Caco-2 (cell line): ENCODE results near the gene ZFHX3. TPM values are rescaled to one million over a fixed set of nuclear protein-coding genes. Genes with fewer than 3 reads are reported as not detected.

Source experiments
- BruUV-seq: library from RNA; stranded (reverse); fragments of 400-500 nt; replicated peaks from 2 replicates; lab custom pipeline; 2021; lab: Mats Ljungman, UMichigan
- CTCF ChIA-PET: fragments of 300-600 bp; sonication (Branson Sonifier 250); formaldehyde crosslinking; loops from one replicate; lab custom pipeline; 2022; ENCODE audit warnings: antibody characterized with exemption; lab: Charles Lee
- POLR2A ChIA-PET: fragments of 300-600 bp; sonication (Branson Sonifier 250); formaldehyde crosslinking; loops from one replicate; lab custom pipeline; 2022; ENCODE audit warnings: antibody characterized with exemption; lab: Charles Lee
- DNase-seq, 2 experiments: peaks; one replicate each; pipeline versions ENCODE4 v3.0.0 to v3.0.0-alpha.2; 2020 to 2022
- H3K27me3 ChIP-seq: replicated peaks from 2 replicates; pipeline ENCODE4 v1.6.0; 2011; ENCODE audit warnings: low read length; ENCODE audit not compliant: control insufficient read depth, insufficient read depth
- H3K36me3 ChIP-seq: 2 replicates; pipeline ENCODE4 v1.5.1; 2011; ENCODE audit warnings: low read length; ENCODE audit not compliant: control insufficient read depth, insufficient read depth
- H3K4me1 ChIP-seq: fragments of 250-450 bp; sonication (Bioruptor Pico); 2 replicates; pipeline ENCODE4 v1.5.1; 2020; ENCODE audit warnings: mild to moderate bottlenecking
- H3K4me3 ChIP-seq: 2 replicates; pipeline ENCODE4 v1.5.1; 2011; ENCODE audit warnings: low read depth, mild to moderate bottlenecking, control low read depth, low read length
- H3K9me3 ChIP-seq: fragments of 250-450 bp; sonication (Bioruptor Pico); 2 replicates; pipeline ENCODE4 v1.5.1; 2020; ENCODE audit warnings: mild to moderate bottlenecking, moderate library complexity
- H3K27ac Mint-ChIP-seq: one replicate; pipeline ENCODE4 v1.8.0; 2022; ENCODE audit warnings: mixed read lengths; ENCODE audit not compliant: unreplicated experiment
- H3K27me3 Mint-ChIP-seq: one replicate; pipeline ENCODE4 v1.8.0; 2022; ENCODE audit warnings: mixed read lengths; ENCODE audit not compliant: insufficient read depth, unreplicated experiment
- H3K36me3 Mint-ChIP-seq: one replicate; pipeline ENCODE4 v1.8.0; 2022; ENCODE audit warnings: mild to moderate bottlenecking, mixed read lengths; ENCODE audit not compliant: insufficient read depth, unreplicated experiment
- H3K4me1 Mint-ChIP-seq: one replicate; pipeline ENCODE4 v1.8.0; 2022; ENCODE audit warnings: low read depth, mixed read lengths; ENCODE audit not compliant: unreplicated experiment
- H3K4me3 Mint-ChIP-seq: one replicate; pipeline ENCODE4 v1.8.0; 2022; ENCODE audit warnings: mild to moderate bottlenecking, moderate library complexity, mixed read lengths; ENCODE audit not compliant: unreplicated experiment
- H3K9me3 Mint-ChIP-seq: one replicate; pipeline ENCODE4 v1.8.0; 2022; ENCODE audit warnings: mixed read lengths; ENCODE audit not compliant: unreplicated experiment
- intact Hi-C: fragments of 100-400 bp; cut with micrococcal nuclease; formaldehyde crosslinking; loops from one replicate; pipeline ENCODE4 v1.10.0; 2022; ENCODE audit not compliant: unreplicated experiment
- total RNA-seq: library from RNA; stranded (reverse); gene quantifications from 2 replicates; pipeline ENCODE4 v1.2.3, GENCODE V29; 2022
- TF ChIP-seq, protein P1 (sequence below), 2 experiments: fragments of 200-600 bp in 1 of 2; IDR thresholded peaks; 1 replicate in 1 of 2; 2 replicates in 1 of 2; pipeline versions ENCODE4 v1.5.1 to v1.8.0; 2011 to 2022; ENCODE audit warnings: antibody characterized with exemption in 1 of 2, control low read depth in 1 of 2, inconsistent platforms in 1 of 2, low read depth in 1 of 2, low read length in 1 of 2, mild to moderate bottlenecking in 1 of 2, moderate library complexity in 1 of 2; ENCODE audit not compliant: insufficient read depth in 1 of 2, severe bottlenecking in 1 of 2, unreplicated experiment in 1 of 2

ZFHX3 gene
- total RNA-seq, 1 experiment from 2014 or later: 39.9 TPM

DNA sequence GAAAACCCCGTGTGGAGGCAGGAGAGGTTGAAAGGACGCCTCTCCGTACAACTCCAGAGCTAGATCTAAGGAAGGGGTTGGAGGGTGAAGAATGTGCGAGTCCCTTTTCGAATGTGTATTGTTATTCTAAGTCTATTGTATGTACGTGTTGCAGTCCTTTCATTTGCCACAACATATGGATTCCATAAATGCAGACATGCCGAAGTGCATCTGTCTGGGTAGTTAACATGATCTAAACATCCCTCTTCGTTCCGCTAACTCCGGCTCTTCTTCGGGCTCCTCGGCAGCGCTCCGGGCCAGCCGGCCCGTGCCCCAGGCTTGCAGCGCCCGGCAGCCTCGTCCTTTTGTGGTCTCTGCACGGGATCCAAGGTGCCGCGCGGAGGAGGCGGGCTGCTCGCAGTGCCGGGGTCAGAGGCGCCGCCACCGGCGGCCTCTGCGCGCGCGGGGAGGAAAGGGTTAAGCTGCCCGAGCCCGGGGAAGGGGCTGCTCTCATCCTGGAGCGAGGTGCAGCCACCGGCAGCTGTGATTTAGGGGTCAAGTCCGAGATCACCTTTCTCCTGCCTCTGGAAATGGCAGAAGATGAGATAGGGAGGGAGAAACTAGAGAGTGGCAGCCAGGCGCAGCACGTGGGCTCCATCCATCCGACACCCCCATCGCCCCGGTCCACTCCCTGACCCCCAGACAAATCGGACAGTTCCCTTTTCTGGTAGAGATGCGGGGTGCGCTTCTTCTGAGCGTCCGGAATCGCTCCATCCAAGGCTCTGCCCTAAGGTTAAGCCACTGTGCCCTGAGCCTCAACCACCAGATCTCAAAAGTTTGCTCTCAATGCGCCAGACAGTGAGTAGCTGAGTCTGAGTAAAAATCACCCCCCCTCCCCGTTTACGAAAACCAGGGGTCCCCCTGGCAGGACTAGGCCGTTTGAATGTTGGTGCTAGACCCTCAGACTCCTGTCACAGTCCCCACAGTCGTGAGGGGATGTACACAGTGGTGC lies 15.1 kb upstream of the ZFHX3 start:
- H3K36me3 ChIP-seq: no peaks in the 10 kb centered on the region
- H3K27me3 ChIP-seq: no peaks in the 10 kb centered on the region
- TF ChIP-seq, protein P1, sequence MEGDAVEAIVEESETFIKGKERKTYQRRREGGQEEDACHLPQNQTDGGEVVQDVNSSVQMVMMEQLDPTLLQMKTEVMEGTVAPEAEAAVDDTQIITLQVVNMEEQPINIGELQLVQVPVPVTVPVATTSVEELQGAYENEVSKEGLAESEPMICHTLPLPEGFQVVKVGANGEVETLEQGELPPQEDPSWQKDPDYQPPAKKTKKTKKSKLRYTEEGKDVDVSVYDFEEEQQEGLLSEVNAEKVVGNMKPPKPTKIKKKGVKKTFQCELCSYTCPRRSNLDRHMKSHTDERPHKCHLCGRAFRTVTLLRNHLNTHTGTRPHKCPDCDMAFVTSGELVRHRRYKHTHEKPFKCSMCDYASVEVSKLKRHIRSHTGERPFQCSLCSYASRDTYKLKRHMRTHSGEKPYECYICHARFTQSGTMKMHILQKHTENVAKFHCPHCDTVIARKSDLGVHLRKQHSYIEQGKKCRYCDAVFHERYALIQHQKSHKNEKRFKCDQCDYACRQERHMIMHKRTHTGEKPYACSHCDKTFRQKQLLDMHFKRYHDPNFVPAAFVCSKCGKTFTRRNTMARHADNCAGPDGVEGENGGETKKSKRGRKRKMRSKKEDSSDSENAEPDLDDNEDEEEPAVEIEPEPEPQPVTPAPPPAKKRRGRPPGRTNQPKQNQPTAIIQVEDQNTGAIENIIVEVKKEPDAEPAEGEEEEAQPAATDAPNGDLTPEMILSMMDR (IDR thresholded peaks at IDR 0.05; ENCODE audit: insufficient read depth in 1 of 2, low read depth in 1 of 2, low read length in 1 of 2, severe bottlenecking in 1 of 2, unreplicated experiment in 1 of 2): no peak
- H3K36me3 Mint-ChIP-seq: peaks cover 17% of the 10 kb centered on the region
- H3K9me3 Mint-ChIP-seq: no peaks in the 10 kb centered on the region
- DNase-seq: no peak
- BruUV-seq: no TSS peak
- peaks cover 5% of the 10 kb centered on the region; the same call in 1 of the 2 replicates for H3K4me1 ChIP-seq
- peak overlapping the region; percentile 37 for H3K4me3 Mint-ChIP-seq
- ChIA-PET POLR2A (interaction anchor here (0.6 kb wide), 1 partner anchor 10 kb away, joined by 3 read pairs; no protein-coding TSS in a partner anchor), CTCF (interaction anchor here (1.0 kb wide), 1 partner anchor 231 kb away, joined by 12 read pairs; no protein-coding TSS in a partner anchor)
- H3K27ac Mint-ChIP-seq: no peak overlapping the region
- H3K4me1 Mint-ChIP-seq: peaks cover 29% of the 10 kb centered on the region
- H3K27me3 Mint-ChIP-seq: no peaks in the 10 kb centered on the region
- intact Hi-C loops: no loop called here
- no peaks in the 10 kb centered on the region for H3K9me3 ChIP-seq
- H3K4me3 ChIP-seq: no peak overlapping the region

DNA sequence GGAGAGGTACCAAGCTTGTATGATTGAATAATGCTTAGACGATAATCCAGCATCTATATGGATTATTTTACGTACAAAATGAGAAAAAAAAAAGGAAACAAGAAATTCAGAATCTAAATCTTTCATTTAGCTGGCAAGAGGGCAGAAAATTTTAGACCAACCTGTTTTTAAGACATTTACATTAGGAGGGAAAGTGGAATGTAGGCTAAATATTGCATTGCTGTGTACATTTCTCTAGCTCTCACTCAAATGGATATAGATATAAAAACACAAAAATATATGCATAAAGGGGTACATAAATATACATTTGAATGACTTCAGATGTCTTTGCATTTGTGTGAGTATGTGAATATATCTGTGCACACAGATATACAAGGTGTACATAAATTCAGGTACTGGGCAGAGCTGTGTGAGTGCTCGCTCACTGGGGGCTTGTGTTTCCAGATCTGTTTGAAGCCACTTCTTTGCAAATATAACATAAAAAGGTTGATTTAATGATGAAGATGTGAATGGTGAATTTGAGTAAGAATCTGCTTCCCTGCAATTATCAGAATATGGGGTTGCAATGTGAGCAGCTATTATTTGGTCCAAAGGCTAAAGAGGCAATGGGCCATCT lies 14.2 kb upstream of the ZFHX3 start:
- Mint-ChIP-seq H3K27me3 (no peaks in the 10 kb centered on the region), H3K4me3 (peak overlapping the region; percentile 37), H3K4me1 (peaks cover 29% of the 10 kb centered on the region), H3K36me3 (peaks cover 22% of the 10 kb centered on the region), H3K27ac (no peak overlapping the region), H3K9me3 (no peaks in the 10 kb centered on the region)
- DNase-seq: no peak
- Histone ChIP-seq H3K27me3 (no peaks in the 10 kb centered on the region), H3K36me3 (no peaks in the 10 kb centered on the region), H3K4me3 (no peak overlapping the region), H3K9me3 (no peaks in the 10 kb centered on the region), H3K4me1 (peaks cover 7% of the 10 kb centered on the region)
- ChIA-PET POLR2A (no interaction called here), CTCF (no interaction called here)
- TSS peak; percentile 11 for BruUV-seq
- intact Hi-C loops: no loop called here
- TF ChIP-seq, protein P1 (IDR thresholded peaks at IDR 0.05; ENCODE audit: insufficient read depth in 1 of 2, low read depth in 1 of 2, low read length in 1 of 2, severe bottlenecking in 1 of 2, unreplicated experiment in 1 of 2): no peak

DNA sequence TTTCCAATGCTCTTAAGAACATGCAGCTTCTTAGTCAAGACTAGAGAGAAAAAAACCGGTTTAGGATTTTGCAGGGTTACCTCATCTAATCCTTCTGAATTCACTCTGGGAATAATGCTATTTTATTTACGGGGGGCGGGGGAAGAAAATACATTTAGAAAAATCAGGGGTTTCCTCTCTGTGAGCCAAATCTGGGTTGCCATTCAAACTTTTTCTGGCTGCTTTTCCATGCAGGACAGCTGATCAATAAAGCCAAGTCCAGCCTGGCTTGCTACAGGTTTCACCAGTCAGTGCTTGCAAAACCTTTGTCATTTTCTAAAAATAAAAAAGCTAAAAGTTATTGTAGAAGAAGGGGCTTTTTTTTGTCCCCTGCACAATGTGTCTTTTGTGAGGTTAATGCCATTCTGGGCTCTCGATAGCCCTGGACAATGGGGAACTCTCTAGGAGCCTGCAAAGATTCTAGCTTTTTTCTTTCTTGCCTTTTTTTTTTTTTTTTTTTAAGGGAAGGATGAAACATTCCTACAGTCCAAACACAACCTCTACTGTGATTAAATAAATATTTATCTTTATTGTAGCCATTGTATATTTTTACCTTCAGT lies 13.1 kb upstream of the ZFHX3 start:
- TF ChIP-seq, protein P1 (IDR thresholded peaks at IDR 0.05; ENCODE audit: insufficient read depth in 1 of 2, low read depth in 1 of 2, low read length in 1 of 2, severe bottlenecking in 1 of 2, unreplicated experiment in 1 of 2): no peak
- Histone ChIP-seq H3K36me3 (no peaks in the 10 kb centered on the region), H3K4me1 (peaks cover 18% of the 10 kb centered on the region), H3K4me3 (no peak overlapping the region), H3K9me3 (no peaks in the 10 kb centered on the region), H3K27me3 (no peaks in the 10 kb centered on the region)
- intact Hi-C loops: no loop called here
- H3K4me3 Mint-ChIP-seq: no peak overlapping the region
- ChIA-PET CTCF (no interaction called here), POLR2A (no interaction called here)
- peaks cover 40% of the 10 kb centered on the region for H3K4me1 Mint-ChIP-seq
- BruUV-seq: no TSS peak
- no peak overlapping the region for H3K27ac Mint-ChIP-seq
- peaks cover 18% of the 10 kb centered on the region for H3K36me3 Mint-ChIP-seq
- no peaks in the 10 kb centered on the region for H3K9me3 Mint-ChIP-seq
- no peak for DNase-seq
- H3K27me3 Mint-ChIP-seq: no peaks in the 10 kb centered on the region
